ENCODE results near the gene DLGAP1.

DLGAP1 gene

GRCh38 chr18:4430836-4431235 is 24.3 kb downstream of the DLGAP1 start:
- Histone ChIP-seq H3K9me3 (ENCODE audit: low read length) (no peaks in the 10 kb centered on the region), H3K9me2 (ENCODE audit: low read depth, low read length) (no peaks in the 10 kb centered on the region), H3K9ac (ENCODE audit: low read length) (no peak overlapping the region), H3K79me2 (ENCODE audit: insufficient read depth, low read length) (no peaks in the 10 kb centered on the region), H3K4me1 (ENCODE audit: insufficient read depth, low read length, severe bottlenecking) (no peaks in the 10 kb centered on the region), H3K4me3 (ENCODE audit: low read depth, low read length, poor library complexity, severe bottlenecking) (no peak overlapping the region), H3K27ac (ENCODE audit: low read depth, low read length, poor library complexity, severe bottlenecking) (no peak overlapping the region), H3K27me3 (ENCODE audit: insufficient read depth, low read length) (no peaks in the 10 kb centered on the region), H3K4me2 (ENCODE audit: low read length) (no peak overlapping the region), H3F3A (ENCODE audit: insufficient read depth, low read length) (no peaks in the 10 kb centered on the region), H2AFZ (ENCODE audit: low read length) (no peak overlapping the region), H4K20me1 (ENCODE audit: insufficient read depth, low read length) (no peaks in the 10 kb centered on the region), H3K36me3 (ENCODE audit: insufficient read depth, low read length) (no peaks in the 10 kb centered on the region)
- TF ChIP-seq CTCF (IDR thresholded peaks at IDR 0.05; ENCODE audit: low read length) (no peak), EZH2 (IDR thresholded peaks at IDR 0.05; ENCODE audit: borderline replicate concordance, low read length) (no peak)

- H3K9ac ChIP-seq (ENCODE audit: low read length) = no peak overlapping the region
- no peaks in the 10 kb centered on the region for H3K9me3 ChIP-seq (ENCODE audit: low read length)
- H3K9me2 ChIP-seq (ENCODE audit: low read depth, low read length) = no peaks in the 10 kb centered on the region
- TF ChIP-seq EZH2 (IDR thresholded peaks at IDR 0.05; ENCODE audit: borderline replicate concordance, low read length) (no peak), CTCF (IDR thresholded peaks at IDR 0.05; ENCODE audit: low read length) (no peak)
- H3K4me2 ChIP-seq (ENCODE audit: low read length) = no peak overlapping the region
- no peaks in the 10 kb centered on the region for H3F3A ChIP-seq (ENCODE audit: insufficient read depth, low read length)
- H3K4me3 ChIP-seq (ENCODE audit: low read depth, low read length, poor library complexity, severe bottlenecking) = no peak overlapping the region
- no peaks in the 10 kb centered on the region for H3K79me2 ChIP-seq (ENCODE audit: insufficient read depth, low read length)
- no peak overlapping the region for H3K27ac ChIP-seq (ENCODE audit: low read depth, low read length, poor library complexity, severe bottlenecking)
- no peaks in the 10 kb centered on the region for H3K4me1 ChIP-seq (ENCODE audit: insufficient read depth, low read length, severe bottlenecking)
- H3K27me3 ChIP-seq (ENCODE audit: insufficient read depth, low read length) = no peaks in the 10 kb centered on the region
- H2AFZ ChIP-seq (ENCODE audit: low read length) = no peak overlapping the region
- no peaks in the 10 kb centered on the region for H3K36me3 ChIP-seq (ENCODE audit: insufficient read depth, low read length)
- no peaks in the 10 kb centered on the region for H4K20me1 ChIP-seq (ENCODE audit: insufficient read depth, low read length)
Observed at GRCh38 chr18:4417714-4418113, 37.4 kb downstream of the DLGAP1 start.

- Histone ChIP-seq H3K9ac (ENCODE audit: low read length) (no peak overlapping the region), H3K9me2 (ENCODE audit: low read depth, low read length) (no peaks in the 10 kb centered on the region), H3K4me3 (ENCODE audit: low read depth, low read length, poor library complexity, severe bottlenecking) (no peak overlapping the region), H3K27me3 (ENCODE audit: insufficient read depth, low read length) (no peaks in the 10 kb centered on the region), H2AFZ (ENCODE audit: low read length) (no peak overlapping the region), H3K36me3 (ENCODE audit: insufficient read depth, low read length) (no peaks in the 10 kb centered on the region), H3K27ac (ENCODE audit: low read depth, low read length, poor library complexity, severe bottlenecking) (no peak overlapping the region), H3F3A (ENCODE audit: insufficient read depth, low read length) (no peaks in the 10 kb centered on the region), H3K9me3 (ENCODE audit: low read length) (no peaks in the 10 kb centered on the region), H4K20me1 (ENCODE audit: insufficient read depth, low read length) (no peaks in the 10 kb centered on the region), H3K4me2 (ENCODE audit: low read length) (no peak overlapping the region), H3K79me2 (ENCODE audit: insufficient read depth, low read length) (no peaks in the 10 kb centered on the region), H3K4me1 (ENCODE audit: insufficient read depth, low read length, severe bottlenecking) (no peaks in the 10 kb centered on the region)
- no peak for TF ChIP-seq EZH2 (IDR thresholded peaks at IDR 0.05; ENCODE audit: borderline replicate concordance, low read length)
- TF ChIP-seq CTCF (IDR thresholded peaks at IDR 0.05; ENCODE audit: low read length) = no peak
Observed at GRCh38 chr18:4416976-4417375, 38.1 kb downstream of the DLGAP1 start.

All from OCI-LY1 (cell line).